Stimulated activated CD8-positive, alpha-beta memory T cell treated with anti-CD3 and anti-CD28 coated beads, Interleukin-7, amount 100 ng/mL, for 1 hour (primary cell): ENCODE measurements around the gene MYO3B.

Experiments used
- DNase-seq, 2 donors: peaks; one replicate each; pipeline ENCODE4 v3.0.0-alpha.2; 2020; ENCODE audit warnings: low read depth in 2 of 2

The MYO3B gene

GRCh38 chr2:170177950-170178781 lies at the start of gene MYO3B:
MYO3B (plus strand) TSS chr2:170178147; CDS start chr2:170178288, 141 bp downstream.
- no peak for DNase-seq

GRCh38 chr2:170139276-170139967 lies 38.5 kb upstream of the MYO3B start:
- DNase-seq: no peak

- no peak for DNase-seq
Observed at GRCh38 chr2:170140561-170140960, 37.4 kb upstream of the MYO3B start.

GRCh38 chr2:170141865-170142264 lies 36.1 kb upstream of the MYO3B start:
- no peak for DNase-seq

GRCh38 chr2:170142502-170142901 lies 35.4 kb upstream of the MYO3B start:
- DNase-seq: no peak

GRCh38 chr2:170143045-170143717 lies 34.8 kb upstream of the MYO3B start:
- no peak for DNase-seq

- DNase-seq: no peak
Observed at GRCh38 chr2:170144761-170145160, 33.2 kb upstream of the MYO3B start.

GRCh38 chr2:170145191-170145590 lies 32.8 kb upstream of the MYO3B start:
- DNase-seq: no peak

GRCh38 chr2:170145675-170146432 lies 32.1 kb upstream of the MYO3B start:
- no peak for DNase-seq

- DNase-seq: no peak
Observed at GRCh38 chr2:170146784-170147183, 31.2 kb upstream of the MYO3B start.

GRCh38 chr2:170147576-170147975 lies 30.4 kb upstream of the MYO3B start:
- DNase-seq: no peak

- DNase-seq: no peak
Observed at GRCh38 chr2:170148161-170148560, 29.8 kb upstream of the MYO3B start.

- no peak for DNase-seq
Observed at GRCh38 chr2:170152421-170152820, 25.5 kb upstream of the MYO3B start.

GRCh38 chr2:170155022-170155722 lies 22.8 kb upstream of the MYO3B start:
- no peak for DNase-seq

GRCh38 chr2:170155723-170156253 lies 22.2 kb upstream of the MYO3B start:
- no peak for DNase-seq

GRCh38 chr2:170156592-170156991 lies 21.4 kb upstream of the MYO3B start:
- no peak for DNase-seq

GRCh38 chr2:170157025-170157684 lies 20.8 kb upstream of the MYO3B start:
- DNase-seq: no peak

GRCh38 chr2:170159060-170159459 lies 18.9 kb upstream of the MYO3B start:
- DNase-seq: no peak

- DNase-seq: no peak
Observed at GRCh38 chr2:170161516-170162270, 16.3 kb upstream of the MYO3B start.

- no peak for DNase-seq
Observed at GRCh38 chr2:170162271-170162632, 15.7 kb upstream of the MYO3B start.
